Measurements from ENCODE around the gene BDKRB2.

DNA sequence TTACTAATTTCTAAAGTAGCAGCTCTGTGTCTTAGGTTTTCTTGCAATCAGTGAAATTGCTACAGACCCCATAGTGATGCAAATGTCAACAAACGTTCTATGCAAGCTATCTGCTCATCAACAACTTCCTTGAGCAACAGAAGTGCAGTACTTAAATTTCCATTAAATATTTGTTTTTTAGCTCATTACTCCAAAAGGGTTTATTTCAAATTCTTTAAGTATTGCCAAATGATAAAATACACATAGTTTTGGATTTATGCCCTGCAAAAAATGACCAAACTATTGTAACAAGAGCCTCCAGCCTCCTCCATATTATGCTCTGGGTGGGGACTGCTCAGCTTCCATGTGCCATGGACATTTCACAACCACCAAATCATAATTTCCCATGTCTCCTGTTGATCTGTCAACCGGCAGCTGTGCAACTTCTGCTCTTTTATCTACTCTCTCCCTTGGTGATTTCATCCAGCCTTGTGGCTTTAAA is 55.7 kb downstream of the BDKRB2 start:
- TF ChIP-seq, protein P1, sequence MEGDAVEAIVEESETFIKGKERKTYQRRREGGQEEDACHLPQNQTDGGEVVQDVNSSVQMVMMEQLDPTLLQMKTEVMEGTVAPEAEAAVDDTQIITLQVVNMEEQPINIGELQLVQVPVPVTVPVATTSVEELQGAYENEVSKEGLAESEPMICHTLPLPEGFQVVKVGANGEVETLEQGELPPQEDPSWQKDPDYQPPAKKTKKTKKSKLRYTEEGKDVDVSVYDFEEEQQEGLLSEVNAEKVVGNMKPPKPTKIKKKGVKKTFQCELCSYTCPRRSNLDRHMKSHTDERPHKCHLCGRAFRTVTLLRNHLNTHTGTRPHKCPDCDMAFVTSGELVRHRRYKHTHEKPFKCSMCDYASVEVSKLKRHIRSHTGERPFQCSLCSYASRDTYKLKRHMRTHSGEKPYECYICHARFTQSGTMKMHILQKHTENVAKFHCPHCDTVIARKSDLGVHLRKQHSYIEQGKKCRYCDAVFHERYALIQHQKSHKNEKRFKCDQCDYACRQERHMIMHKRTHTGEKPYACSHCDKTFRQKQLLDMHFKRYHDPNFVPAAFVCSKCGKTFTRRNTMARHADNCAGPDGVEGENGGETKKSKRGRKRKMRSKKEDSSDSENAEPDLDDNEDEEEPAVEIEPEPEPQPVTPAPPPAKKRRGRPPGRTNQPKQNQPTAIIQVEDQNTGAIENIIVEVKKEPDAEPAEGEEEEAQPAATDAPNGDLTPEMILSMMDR (conservative IDR thresholded peaks at IDR 0.05; ENCODE audit: low read length): no peak
- no peak for TF ChIP-seq EZH2phosphoT487 (IDR thresholded peaks at IDR 0.05; ENCODE audit: borderline replicate concordance)

All from Loucy (cell line).